HCT116 (cell line): ENCODE results near the gene HCN2. TPM values are rescaled to one million over a fixed set of nuclear protein-coding genes. Genes with fewer than 3 reads are reported as not detected.

Source experiments
- ATAC-seq: fragments of 200-7000 bp; cut with Tn5 transposase; 2 replicates; pipeline ENCODE4 v1.9.1; 2020; ENCODE audit warnings: mild to moderate bottlenecking, moderate library complexity
- BruUV-seq: library from RNA; stranded (reverse); fragments of 400-500 nt; replicated peaks from 2 replicates; lab custom pipeline; 2021; lab: Mats Ljungman, UMichigan
- CTCF ChIA-PET: fragments of 300-600 bp; sonication (Branson Sonifier 250); formaldehyde crosslinking; loops from one replicate; lab custom pipeline; 2021; ENCODE audit warnings: antibody characterized with exemption; lab: Charles Lee
- POLR2A ChIA-PET: fragments of 300-600, 350-600 bp; sonication (Branson Sonifier 250); formaldehyde crosslinking; loops from one replicate; lab custom pipeline; 2021; ENCODE audit warnings: antibody characterized with exemption; lab: Charles Lee
- RAD21 ChIA-PET, 2 experiments: fragments of 300-600 bp; sonication (Branson Sonifier 250); formaldehyde crosslinking; loops; one replicate each; lab custom pipeline; 2023; ENCODE audit warnings: low total read pairs in 2 of 2; ENCODE audit not compliant: uncharacterized antibody in 2 of 2, unreplicated experiment in 2 of 2, low non-redundant PET in 1 of 2; lab: Charles Lee
- DNase-seq: peaks from one replicate; pipeline ENCODE4 v3.0.0-alpha.2; 2010; ENCODE audit warnings: low read depth, low spot score
- H2AFZ ChIP-seq: fragments of 200-600 bp; shearing (Covaris generic), sonication (generic); 2 replicates; pipeline ENCODE4 v1.6.1; 2017; ENCODE audit warnings: low read depth, mixed run types, mixed read lengths, antibody characterized with exemption, low read length; ENCODE audit not compliant: poor library complexity, severe bottlenecking
- H3K27ac ChIP-seq: 2 replicates; pipeline ENCODE4 v1.5.1; 2012; ENCODE audit warnings: low read depth, low read length
- H3K27me3 ChIP-seq: fragments of 200-600 bp; sonication (generic); 2 replicates; pipeline ENCODE4 v1.6.1; 2016; ENCODE audit warnings: mixed run types, low read length, mixed read lengths; ENCODE audit not compliant: insufficient read depth
- H3K36me3 ChIP-seq, 2 experiments: fragments of 200-500 bp in 1 of 2; fragments of 200-600 bp in 1 of 2; sonication (Bioruptor generic) in 1 of 2; sonication (generic) in 1 of 2; 2 replicates each; pipeline versions ENCODE4 v1.5.1 to v1.6.1; 2014 to 2016; ENCODE audit warnings: low read length in 2 of 2, inconsistent platforms in 1 of 2, mixed read lengths in 1 of 2, mixed run types in 1 of 2; ENCODE audit not compliant: insufficient read depth in 2 of 2, control insufficient read depth in 1 of 2
- H3K4me1 ChIP-seq, 2 experiments: fragments of 200-600 bp in 1 of 2; sonication (generic) in 1 of 2; 2 replicates each; pipeline versions ENCODE4 v1.5.1 to v1.6.1; 2012 to 2017; ENCODE audit warnings: low read length in 2 of 2, inconsistent platforms in 1 of 2, mild to moderate bottlenecking in 1 of 2, mixed read lengths in 1 of 2, mixed run types in 1 of 2, moderate library complexity in 1 of 2; ENCODE audit not compliant: insufficient read depth in 2 of 2, control insufficient read depth in 1 of 2
- H3K4me2 ChIP-seq: fragments of 200-600 bp; sonication (generic); 2 replicates; pipeline ENCODE4 v1.6.1; 2017; ENCODE audit warnings: mixed run types, low read length, mixed read lengths
- H3K4me3 ChIP-seq, 2 experiments: fragments of 200-600 bp in 1 of 2; sonication (generic) in 1 of 2; replicated peaks in 1 of 2; 2 replicates each; pipeline ENCODE4 v1.5.1; 2011 to 2016; ENCODE audit warnings: low read length in 2 of 2, control low read depth in 1 of 2, low read depth in 1 of 2, mild to moderate bottlenecking in 1 of 2, mixed read lengths in 1 of 2, mixed run types in 1 of 2
- H3K79me2 ChIP-seq: fragments of 200-600 bp; sonication (generic); 2 replicates; pipeline ENCODE4 v1.6.1; 2017; ENCODE audit warnings: mild to moderate bottlenecking, mixed run types, low read length, moderate library complexity, mixed read lengths; ENCODE audit not compliant: insufficient read depth
- H3K9ac ChIP-seq: fragments of 200-600 bp; sonication (generic); 2 replicates; pipeline ENCODE4 v1.6.1; 2016; ENCODE audit warnings: low read length, mixed read lengths
- H3K9me2 ChIP-seq: fragments of 200-600 bp; sonication (generic), shearing (Covaris generic); 2 replicates; pipeline ENCODE4 v1.6.1; 2017; ENCODE audit warnings: mixed run types, mild to moderate bottlenecking, moderate library complexity; ENCODE audit not compliant: insufficient read depth
- H3K9me3 ChIP-seq, 2 experiments: fragments of 200-500 bp in 1 of 2; fragments of 200-600 bp in 1 of 2; sonication (Bioruptor generic) in 1 of 2; sonication (generic) in 1 of 2; 2 replicates each; pipeline ENCODE4 v1.6.1; 2014 to 2017; ENCODE audit warnings: low read length in 2 of 2, mixed read lengths in 2 of 2, inconsistent platforms in 1 of 2, low read depth in 1 of 2, mild to moderate bottlenecking in 1 of 2, mixed run types in 1 of 2, moderate library complexity in 1 of 2; ENCODE audit not compliant: control insufficient read depth in 1 of 2, insufficient read depth in 1 of 2
- H4K20me1 ChIP-seq: fragments of 200-600 bp; sonication (generic), shearing (Covaris generic); 2 replicates; pipeline ENCODE4 v1.6.1; 2017; ENCODE audit warnings: mixed run types, mild to moderate bottlenecking, moderate library complexity; ENCODE audit not compliant: insufficient read depth
- ATF3 ChIP-seq: IDR thresholded peaks from 2 replicates; pipeline ENCODE4 v1.6.1; 2012
- CBX3 ChIP-seq: IDR thresholded peaks from 2 replicates; pipeline ENCODE4 v1.6.1; 2012; ENCODE audit warnings: low read depth
- CEBPB ChIP-seq: IDR thresholded peaks from 2 replicates; pipeline ENCODE4 v1.6.1; 2012; ENCODE audit warnings: low read depth
- CTCF ChIP-seq, 3 experiments: fragments of 200-600 bp in 1 of 3; sonication (generic) in 1 of 3; IDR thresholded peaks in 2 of 3; conservative IDR thresholded peaks in 1 of 3; 2 replicates each; pipeline ENCODE4 v1.5.1; 2012 to 2017; ENCODE audit warnings: low read depth in 2 of 3, low read length in 2 of 3, antibody characterized with exemption in 1 of 3, borderline replicate concordance in 1 of 3, control low read depth in 1 of 3, mild to moderate bottlenecking in 1 of 3, mixed read lengths in 1 of 3, mixed run types in 1 of 3, moderate library complexity in 1 of 3; ENCODE audit not compliant: insufficient read depth in 1 of 3
- EGR1 ChIP-seq: IDR thresholded peaks from 2 replicates; pipeline ENCODE4 v1.6.1; 2012; ENCODE audit warnings: low read depth
- EZH2 ChIP-seq: fragments of 200-600 bp; sonication (generic); IDR thresholded peaks from 2 replicates; pipeline ENCODE4 v1.6.1; 2017; ENCODE audit warnings: antibody characterized with exemption, mixed run types
- EZH2phosphoT487 ChIP-seq: fragments of 200-600 bp; IDR thresholded peaks from 2 replicates; pipeline ENCODE4 v1.6.1; 2018; ENCODE audit warnings: antibody characterized with exemption, borderline replicate concordance
- FOSL1 ChIP-seq: IDR thresholded peaks from 2 replicates; pipeline ENCODE4 v1.6.1; 2012; ENCODE audit warnings: low read depth
- JUND ChIP-seq: IDR thresholded peaks from 2 replicates; pipeline ENCODE4 v1.6.1; 2012
- MAX ChIP-seq: IDR thresholded peaks from 2 replicates; pipeline ENCODE4 v1.6.1; 2012
- POLR2A ChIP-seq: IDR thresholded peaks from 2 replicates; pipeline ENCODE4 v1.7.0; 2011; ENCODE audit warnings: borderline replicate concordance; ENCODE audit not compliant: insufficient read depth, insufficient read length; ENCODE audit errors: extremely low read depth
- POLR2AphosphoS5 ChIP-seq: IDR thresholded peaks from 2 replicates; pipeline ENCODE4 v1.6.1; 2011; ENCODE audit warnings: mild to moderate bottlenecking, low read depth, low read length, moderate library complexity
- RAD21 ChIP-seq: IDR thresholded peaks from 2 replicates; pipeline ENCODE4 v1.6.1; 2012; ENCODE audit warnings: low read depth, mild to moderate bottlenecking
- REST ChIP-seq: IDR thresholded peaks from 2 replicates; pipeline ENCODE4 v1.6.1; 2012; ENCODE audit warnings: low read depth
- SIN3A ChIP-seq: IDR thresholded peaks from 2 replicates; pipeline ENCODE4 v1.6.1; 2012; ENCODE audit warnings: low read depth
- SRF ChIP-seq: IDR thresholded peaks from 2 replicates; pipeline ENCODE4 v1.6.1; 2012; ENCODE audit warnings: low read depth
- TCF7L2 ChIP-seq: IDR thresholded peaks from 2 replicates; pipeline ENCODE4 v1.7.0; 2011; ENCODE audit warnings: borderline replicate concordance, inconsistent platforms; ENCODE audit not compliant: insufficient read depth, insufficient read length; ENCODE audit errors: extremely low read depth
- ZNF274 ChIP-seq: fragments of 200-500 bp; sonication (Bioruptor generic); IDR thresholded peaks from 2 replicates; pipeline ENCODE4 v1.6.1; 2014; ENCODE audit warnings: mild to moderate bottlenecking, low read depth, low read length, inconsistent platforms
- intact Hi-C: fragments of 100-400 bp; cut with micrococcal nuclease; formaldehyde crosslinking; loops from 2 replicates; pipeline ENCODE4 v1.10.0; 2022
- total RNA-seq: library from RNA; stranded (reverse); gene quantifications from one replicate; pipeline ENCODE4 v1.2.1, GENCODE V29; 2021; ENCODE audit not compliant: unreplicated experiment

HCN2 gene
- total RNA-seq, 1 experiment from 2014 or later = 2.4 TPM

GRCh38 chr19:650121-650520, 60.4 kb downstream of the HCN2 start:
- H3K9me3 ChIP-seq = no peaks in the 10 kb centered on the region
- H3K27me3 ChIP-seq = no peaks in the 10 kb centered on the region
- no peaks in the 10 kb centered on the region for H3K9me2 ChIP-seq
- H3K27ac ChIP-seq = no peak overlapping the region
- H4K20me1 ChIP-seq = no peaks in the 10 kb centered on the region
- ChIA-PET POLR2A (no interaction called here), RAD21 (no interaction called here), CTCF (no interaction called here)
- no peak overlapping the region for H3K9ac ChIP-seq
- peaks cover 52% of the 10 kb centered on the region for H3K79me2 ChIP-seq
- ATAC-seq (no peak), DNase-seq (no peak)
- no peak overlapping the region for H2AFZ ChIP-seq
- peaks cover 11 to 45% of the 10 kb centered on the region in 2 experiments for H3K36me3 ChIP-seq
- no peak overlapping the region for H3K4me2 ChIP-seq
- BruUV-seq = TSS peak; percentile 27
- no peaks in the 10 kb centered on the region for H3K4me1 ChIP-seq
- no peak for TF ChIP-seq CTCF (IDR thresholded peaks at IDR 0.05 in 2 of 3, conservative IDR thresholded peaks at IDR 0.05 in 1 of 3; ENCODE audit: borderline replicate concordance in 1 of 3, insufficient read depth in 1 of 3, low read depth in 2 of 3, low read length in 2 of 3)
- no peak for TF ChIP-seq JUND
- TF ChIP-seq ZNF274 = no peak
- no peak for TF ChIP-seq SIN3A
- no peak for TF ChIP-seq POLR2AphosphoS5
- TF ChIP-seq EZH2 = no peak
- TF ChIP-seq POLR2A = no peak
- no peak for TF ChIP-seq TCF7L2
- no peak for TF ChIP-seq ATF3
- no peak for TF ChIP-seq RAD21
- no peak for TF ChIP-seq REST
- TF ChIP-seq FOSL1 = no peak
- TF ChIP-seq CBX3 = no peak
- no peak for TF ChIP-seq EGR1
- TF ChIP-seq SRF = no peak
- TF ChIP-seq EZH2phosphoT487 = no peak
- no peak for TF ChIP-seq MAX
- TF ChIP-seq CEBPB = no peak
- H3K4me3 ChIP-seq = no peak overlapping the region
- intact Hi-C loops = no loop called here
